H9 (cell line): ENCODE data around the gene SOX21. TPM values are rescaled to one million over a fixed set of nuclear protein-coding genes. Genes with fewer than 3 reads are reported as not detected.

Source experiments
- DNase-seq: peaks from one replicate; pipeline ENCODE4 v3.0.0-alpha.2; 2017
- H2AFZ ChIP-seq: one replicate; pipeline ENCODE4 v1.6.1; 2013; ENCODE audit warnings: mild to moderate bottlenecking, low read length, control low read depth, moderate library complexity
- H2AK5ac ChIP-seq: 2 replicates; pipeline ENCODE4 v1.6.1; 2013; ENCODE audit warnings: low read length, control low read depth, mixed read lengths; ENCODE audit not compliant: insufficient read length
- H2BK120ac ChIP-seq: one replicate; pipeline ENCODE4 v1.6.1; 2013; ENCODE audit warnings: low read depth, mild to moderate bottlenecking, low read length, control low read depth, inconsistent platforms; ENCODE audit not compliant: poor library complexity, severe bottlenecking
- H2BK12ac ChIP-seq: 2 replicates; pipeline ENCODE4 v1.6.1; 2013; ENCODE audit warnings: low read length, control low read depth, mixed read lengths, low read depth; ENCODE audit not compliant: insufficient read length
- H2BK15ac ChIP-seq: 2 replicates; pipeline ENCODE4 v1.6.1; 2013; ENCODE audit warnings: low read depth, low read length, control low read depth
- H2BK20ac ChIP-seq: one replicate; pipeline ENCODE4 v1.6.1; 2013; ENCODE audit warnings: low read depth, mild to moderate bottlenecking, low read length, control low read depth, inconsistent platforms; ENCODE audit not compliant: poor library complexity, severe bottlenecking
- H2BK5ac ChIP-seq: 2 replicates; pipeline ENCODE4 v1.6.1; 2013; ENCODE audit warnings: low read length, control low read depth, mixed read lengths; ENCODE audit not compliant: insufficient read length
- H3K14ac ChIP-seq: 2 replicates; pipeline ENCODE4 v1.6.1; 2013; ENCODE audit warnings: low read length, control low read depth; ENCODE audit not compliant: insufficient read depth
- H3K18ac ChIP-seq: 2 replicates; pipeline ENCODE4 v1.6.1; 2013; ENCODE audit warnings: low read depth, mild to moderate bottlenecking, mixed read lengths, low read length, control low read depth; ENCODE audit not compliant: insufficient read length
- H3K23ac ChIP-seq: 2 replicates; pipeline ENCODE4 v1.6.1; 2013; ENCODE audit warnings: low read length, control low read depth, mixed read lengths, low read depth; ENCODE audit not compliant: insufficient read length
- H3K23me2 ChIP-seq: 2 replicates; pipeline ENCODE4 v1.6.1; 2013; ENCODE audit warnings: low read depth, mild to moderate bottlenecking, mixed read lengths, low read length, control low read depth; ENCODE audit not compliant: insufficient read length, poor library complexity, severe bottlenecking
- H3K27ac ChIP-seq: 2 replicates; pipeline ENCODE4 v1.5.1; 2013; ENCODE audit warnings: low read length, control low read depth, mixed read lengths, low read depth; ENCODE audit not compliant: insufficient read length
- H3K27me3 ChIP-seq: 2 replicates; pipeline ENCODE4 v1.6.1; 2013; ENCODE audit warnings: low read length, control low read depth, inconsistent platforms; ENCODE audit not compliant: insufficient read depth
- H3K4ac ChIP-seq: 2 replicates; pipeline ENCODE4 v1.6.1; 2013; ENCODE audit warnings: low read depth, mild to moderate bottlenecking, control low read depth, inconsistent platforms, low read length, moderate library complexity
- H3K4me1 ChIP-seq: 2 replicates; pipeline ENCODE4 v1.6.1; 2013; ENCODE audit warnings: low read length, control low read depth, inconsistent platforms; ENCODE audit not compliant: insufficient read depth
- H3K4me2 ChIP-seq: 2 replicates; pipeline ENCODE4 v1.6.1; 2013; ENCODE audit warnings: low read length, control low read depth, mixed read lengths; ENCODE audit not compliant: insufficient read length, insufficient read depth
- H3K56ac ChIP-seq: 2 replicates; pipeline ENCODE4 v1.6.1; 2013; ENCODE audit warnings: low read depth, mild to moderate bottlenecking, mixed read lengths, low read length, control low read depth; ENCODE audit not compliant: insufficient read length
- H3K79me1 ChIP-seq: 2 replicates; pipeline ENCODE4 v1.6.1; 2013; ENCODE audit warnings: low read depth, mild to moderate bottlenecking, moderate library complexity, low read length, control low read depth, inconsistent platforms; ENCODE audit not compliant: insufficient read depth, poor library complexity, severe bottlenecking
- H3K79me2 ChIP-seq: 2 replicates; pipeline ENCODE4 v1.6.1; 2013; ENCODE audit warnings: low read length, control low read depth, inconsistent platforms; ENCODE audit not compliant: insufficient read depth
- H3K9ac ChIP-seq: 2 replicates; pipeline ENCODE4 v1.6.1; 2013; ENCODE audit warnings: low read length, control low read depth, mixed read lengths; ENCODE audit not compliant: insufficient read length; ENCODE audit errors: extremely low read depth
- H3K9me3 ChIP-seq: one replicate; pipeline ENCODE4 v1.6.1; 2013; ENCODE audit warnings: low read depth, low read length, inconsistent platforms; ENCODE audit not compliant: control insufficient read depth
- H3T11ph ChIP-seq: one replicate; pipeline ENCODE4 v1.6.1; 2013; ENCODE audit warnings: mild to moderate bottlenecking, low read length, control low read depth, inconsistent platforms
- H4K20me1 ChIP-seq: one replicate; pipeline ENCODE4 v1.6.1; 2013; ENCODE audit not compliant: control insufficient read depth, insufficient read length, insufficient read depth
- H4K5ac ChIP-seq: 2 replicates; pipeline ENCODE4 v1.6.1; 2013; ENCODE audit warnings: low read depth, mild to moderate bottlenecking, mixed read lengths, low read length, control low read depth; ENCODE audit not compliant: insufficient read length
- H4K8ac ChIP-seq: replicated peaks from 2 replicates; pipeline ENCODE4 v1.6.1; 2013; ENCODE audit warnings: low read length, control low read depth, mixed read lengths, low read depth; ENCODE audit not compliant: insufficient read length
- H4K91ac ChIP-seq: 2 replicates; pipeline ENCODE4 v1.6.1; 2013; ENCODE audit warnings: low read depth, mild to moderate bottlenecking, moderate library complexity, mixed read lengths, low read length, control low read depth; ENCODE audit not compliant: insufficient read length
- H3K27ac Mint-ChIP-seq, 3 experiments: 2 replicates in 2 of 3; 3 replicates in 1 of 3; pipeline ENCODE4 v1.8.0; 2020 to 2021; ENCODE audit warnings: mixed read lengths in 3 of 3, mild to moderate bottlenecking in 1 of 3, moderate library complexity in 1 of 3
- H3K27me3 Mint-ChIP-seq: 2 replicates; pipeline ENCODE4 v1.8.0; 2021; ENCODE audit warnings: low read depth, mild to moderate bottlenecking, moderate library complexity, mixed read lengths
- H3K36me3 Mint-ChIP-seq, 3 experiments: 2 replicates in 2 of 3; 3 replicates in 1 of 3; pipeline ENCODE4 v1.8.0; 2020 to 2021; ENCODE audit warnings: low read depth in 3 of 3, mixed read lengths in 3 of 3; ENCODE audit not compliant: insufficient read depth in 1 of 3
- H3K4me1 Mint-ChIP-seq, 2 experiments: 2 replicates each; pipeline ENCODE4 v1.8.0; 2020; ENCODE audit warnings: mixed read lengths in 2 of 2
- H3K4me3 Mint-ChIP-seq, 2 experiments: 2 replicates in 1 of 2; 3 replicates in 1 of 2; pipeline ENCODE4 v1.8.0; 2020 to 2021; ENCODE audit warnings: mild to moderate bottlenecking in 2 of 2, mixed read lengths in 2 of 2, moderate library complexity in 1 of 2
- H3K9me3 Mint-ChIP-seq, 2 experiments: 2 replicates in 1 of 2; 3 replicates in 1 of 2; pipeline ENCODE4 v1.8.0; 2020; ENCODE audit warnings: mild to moderate bottlenecking in 2 of 2, mixed read lengths in 2 of 2, moderate library complexity in 1 of 2
- WGBS: extraction: QIAGEN DNeasy Blood & Tissue Kit; methylation state at CpG from one replicate; pipeline ENCODE4 v1.1.7; 2013; ENCODE audit warnings: missing lambda C conversion rate, low lambda C conversion rate, mixed read lengths; ENCODE audit not compliant: insufficient read length; ENCODE audit errors: extremely low coverage; 5-methylcytosine and 5-hydroxymethylcytosine counted together
- total RNA-seq: library from RNA; stranded (reverse); gene quantifications from 2 replicates; pipeline ENCODE4 v1.2.1, GENCODE V29; 2021
- TF ChIP-seq, protein P1 (sequence below): fragments of 200-600 bp; sonication (generic); conservative IDR thresholded peaks from 3 replicates; pipeline ENCODE4 v1.8.0; 2021; ENCODE audit warnings: antibody characterized with exemption, mild to moderate bottlenecking

SOX21 gene
- total RNA-seq, 1 experiment from 2014 or later, result 38.4 TPM

DNA sequence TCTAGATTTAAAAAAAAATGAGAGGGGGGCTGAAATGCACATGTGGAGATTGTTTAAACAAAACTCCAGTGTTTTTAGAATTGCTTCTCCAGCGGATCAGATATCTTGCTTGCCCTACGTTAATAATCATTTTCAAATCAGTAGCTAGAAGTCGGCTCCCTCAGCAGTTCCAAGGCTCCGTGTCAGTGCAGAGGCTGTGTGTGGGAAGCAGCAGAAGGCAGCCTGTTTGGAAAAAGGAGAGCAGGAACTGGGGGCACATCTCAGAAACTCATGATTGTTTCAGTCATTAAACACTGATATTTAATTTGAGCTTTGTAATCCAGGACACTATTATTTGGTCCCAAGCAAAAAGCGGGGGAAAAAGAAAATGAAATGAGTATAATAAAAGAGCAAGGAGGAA lies 50.9 kb downstream of the SOX21 start:
- no peak overlapping the region for H2BK120ac ChIP-seq
- no peak overlapping the region for H3K56ac ChIP-seq
- H3K4me2 ChIP-seq, result no peak overlapping the region
- Mint-ChIP-seq H3K36me3 (no peaks in the 10 kb centered on the region; a peak in 1 of 7 replicates), H3K4me1 (peaks cover 40 to 42% of the 10 kb centered on the region in 2 experiments), H3K27ac (peak overlapping the region in 2 of 3 experiments; percentile 13 to 90; a peak in 3 of 7 replicates), H3K9me3 (no peaks in the 10 kb centered on the region), H3K27me3 (no peaks in the 10 kb centered on the region; the same call in 1 of the 2 replicates), H3K4me3 (no peak overlapping the region)
- no peak overlapping the region for H3K9ac ChIP-seq
- H3K23ac ChIP-seq, result no peak overlapping the region
- no peaks in the 10 kb centered on the region for H3K27me3 ChIP-seq
- H3K23me2 ChIP-seq, result no peaks in the 10 kb centered on the region
- peaks cover 6% of the 10 kb centered on the region; the same call in 1 of the 2 replicates for H3K4me1 ChIP-seq
- WGBS, result no CpG with 5 or more reads among the region's 5 CpGs
- H2AK5ac ChIP-seq, result no peak overlapping the region
- no peaks in the 10 kb centered on the region for H4K20me1 ChIP-seq
- no peaks in the 10 kb centered on the region for H3K79me1 ChIP-seq
- no peaks in the 10 kb centered on the region for H3K9me3 ChIP-seq
- H2BK20ac ChIP-seq, result no peak overlapping the region
- no peak overlapping the region for H3K14ac ChIP-seq
- no peak overlapping the region for H4K8ac ChIP-seq
- no peak for DNase-seq
- H2BK5ac ChIP-seq, result no peak overlapping the region
- H3K18ac ChIP-seq, result no peak overlapping the region
- no peaks in the 10 kb centered on the region for H3K79me2 ChIP-seq
- no peak overlapping the region for H3K4ac ChIP-seq
- no peak overlapping the region for H3T11ph ChIP-seq
- H2AFZ ChIP-seq, result no peak overlapping the region
- no peak overlapping the region for H4K91ac ChIP-seq
- no peak overlapping the region for H4K5ac ChIP-seq
- H3K27ac ChIP-seq, result no peak overlapping the region
- H2BK12ac ChIP-seq, result no peak overlapping the region
- TF ChIP-seq, protein P1, sequence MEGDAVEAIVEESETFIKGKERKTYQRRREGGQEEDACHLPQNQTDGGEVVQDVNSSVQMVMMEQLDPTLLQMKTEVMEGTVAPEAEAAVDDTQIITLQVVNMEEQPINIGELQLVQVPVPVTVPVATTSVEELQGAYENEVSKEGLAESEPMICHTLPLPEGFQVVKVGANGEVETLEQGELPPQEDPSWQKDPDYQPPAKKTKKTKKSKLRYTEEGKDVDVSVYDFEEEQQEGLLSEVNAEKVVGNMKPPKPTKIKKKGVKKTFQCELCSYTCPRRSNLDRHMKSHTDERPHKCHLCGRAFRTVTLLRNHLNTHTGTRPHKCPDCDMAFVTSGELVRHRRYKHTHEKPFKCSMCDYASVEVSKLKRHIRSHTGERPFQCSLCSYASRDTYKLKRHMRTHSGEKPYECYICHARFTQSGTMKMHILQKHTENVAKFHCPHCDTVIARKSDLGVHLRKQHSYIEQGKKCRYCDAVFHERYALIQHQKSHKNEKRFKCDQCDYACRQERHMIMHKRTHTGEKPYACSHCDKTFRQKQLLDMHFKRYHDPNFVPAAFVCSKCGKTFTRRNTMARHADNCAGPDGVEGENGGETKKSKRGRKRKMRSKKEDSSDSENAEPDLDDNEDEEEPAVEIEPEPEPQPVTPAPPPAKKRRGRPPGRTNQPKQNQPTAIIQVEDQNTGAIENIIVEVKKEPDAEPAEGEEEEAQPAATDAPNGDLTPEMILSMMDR, result no peak
- H2BK15ac ChIP-seq, result no peak overlapping the region
